Stimulated activated naive B cell treated with anti-CD40 and anti-IgM and Interleukin-4, amounts not matched to agents 10 μg/mL and 1 μg/mL and 100 μg/mL, for 72 hours (primary cell): ENCODE results near the gene SPECC1.
"Not testable (repeated sequence)": the region's sequence is repeated elsewhere in the genome, so short reads cannot be mapped to it uniquely, and the experiment has no call there.

Source experiments
- ATAC-seq, 2 donors: fragments of 150-1000 bp; cut with Tn5 transposase; replicated peaks; 2 replicates each; pipeline ENCODE4 v1.10.0; 2021; ENCODE audit warnings: moderate library complexity in 1 of 2
- DNase-seq: peaks from one replicate; pipeline ENCODE4 v3.0.0; 2021
- H3K27ac Mint-ChIP-seq: one replicate; pipeline ENCODE4 v1.8.0; 2022; ENCODE audit warnings: mild to moderate bottlenecking, mixed read lengths
- H3K27me3 Mint-ChIP-seq, 2 donors: one replicate each; pipeline ENCODE4 v1.8.0; 2022; ENCODE audit warnings: mixed read lengths in 2 of 2
- H3K36me3 Mint-ChIP-seq, 2 donors: one replicate each; pipeline ENCODE4 v1.8.0; 2022; ENCODE audit warnings: mixed read lengths in 2 of 2, mild to moderate bottlenecking in 1 of 2
- H3K4me1 Mint-ChIP-seq, 2 donors: one replicate each; pipeline ENCODE4 v1.8.0; 2022; ENCODE audit warnings: mixed read lengths in 2 of 2, mild to moderate bottlenecking in 1 of 2
- H3K4me3 Mint-ChIP-seq, 2 donors: one replicate each; pipeline ENCODE4 v1.8.0; 2022; ENCODE audit warnings: mild to moderate bottlenecking in 2 of 2, mixed read lengths in 2 of 2, moderate library complexity in 1 of 2
- H3K9me3 Mint-ChIP-seq, 2 donors: one replicate each; pipeline ENCODE4 v1.8.0; 2022; ENCODE audit warnings: mixed read lengths in 2 of 2, mild to moderate bottlenecking in 1 of 2

SPECC1 gene

GRCh38 chr17:20158580-20158979 is 149.4 kb downstream of the SPECC1 start:
- Mint-ChIP-seq H3K4me3 (no peak overlapping the region), H3K9me3 (no peaks in the 10 kb centered on the region), H3K36me3 (peaks cover 0 to 3% of the 10 kb centered on the region in 2 donors), H3K27ac (no peak overlapping the region), H3K4me1 (peaks cover 7 to 15% of the 10 kb centered on the region in 2 donors), H3K27me3 (no peaks in the 10 kb centered on the region)
- ATAC-seq (no peak), DNase-seq (no peak)

- Mint-ChIP-seq H3K4me1 (peaks cover 7 to 15% of the 10 kb centered on the region in 2 donors), H3K27ac (no peak overlapping the region), H3K36me3 (peaks cover 0 to 3% of the 10 kb centered on the region in 2 donors), H3K9me3 (no peaks in the 10 kb centered on the region), H3K4me3 (no peak overlapping the region), H3K27me3 (no peaks in the 10 kb centered on the region)
- no peak for DNase-seq
- no peak for ATAC-seq
Measured at GRCh38 chr17:20159406-20160069, 150.4 kb downstream of the SPECC1 start.

- not testable (repeated sequence) for H3K27me3 Mint-ChIP-seq, H3K36me3 Mint-ChIP-seq, H3K9me3 Mint-ChIP-seq, DNase-seq, H3K4me1 Mint-ChIP-seq, H3K27ac Mint-ChIP-seq, H3K4me3 Mint-ChIP-seq, ATAC-seq
Measured at GRCh38 chr17:20165516-20165915, 156.4 kb downstream of the SPECC1 start.

GRCh38 chr17:20170085-20170484 is 160.9 kb downstream of the SPECC1 start:
- no peaks in the 10 kb centered on the region for H3K4me1 Mint-ChIP-seq
- ATAC-seq = no peak

GRCh38 chr17:20171741-20172365 is 162.7 kb downstream of the SPECC1 start:
- DNase-seq = no peak
- no peak for ATAC-seq
- no peaks in the 10 kb centered on the region for H3K9me3 Mint-ChIP-seq
- H3K4me3 Mint-ChIP-seq = no peak overlapping the region
- H3K4me1 Mint-ChIP-seq = no peaks in the 10 kb centered on the region
- H3K27ac Mint-ChIP-seq = no peak overlapping the region
- no peaks in the 10 kb centered on the region for H3K36me3 Mint-ChIP-seq
- no peaks in the 10 kb centered on the region for H3K27me3 Mint-ChIP-seq

More at GRCh38 chr17:20170085-20170484, 160.9 kb downstream of the SPECC1 start:
- Mint-ChIP-seq H3K9me3 (no peaks in the 10 kb centered on the region), H3K27me3 (no peaks in the 10 kb centered on the region), H3K27ac (no peak overlapping the region), H3K4me3 (no peak overlapping the region), H3K36me3 (no peaks in the 10 kb centered on the region)
- no peak for DNase-seq

GRCh38 chr17:20172376-20172775 is 163.2 kb downstream of the SPECC1 start:
- no peak overlapping the region for H3K4me3 Mint-ChIP-seq
- ATAC-seq (no peak), DNase-seq (no peak)
- no peak overlapping the region for H3K27ac Mint-ChIP-seq
- no peaks in the 10 kb centered on the region for H3K9me3 Mint-ChIP-seq
- H3K27me3 Mint-ChIP-seq = no peaks in the 10 kb centered on the region
- no peaks in the 10 kb centered on the region for H3K36me3 Mint-ChIP-seq
- H3K4me1 Mint-ChIP-seq = no peaks in the 10 kb centered on the region

GRCh38 chr17:20173091-20173490 is 163.9 kb downstream of the SPECC1 start:
- Mint-ChIP-seq H3K4me3 (no peak overlapping the region), H3K36me3 (no peaks in the 10 kb centered on the region), H3K27ac (no peak overlapping the region), H3K9me3 (no peaks in the 10 kb centered on the region), H3K27me3 (no peaks in the 10 kb centered on the region), H3K4me1 (no peaks in the 10 kb centered on the region)
- DNase-seq = no peak
- ATAC-seq = no peak

- ATAC-seq = no peak
- Mint-ChIP-seq H3K27ac (no peak overlapping the region), H3K4me1 (no peaks in the 10 kb centered on the region), H3K9me3 (no peaks in the 10 kb centered on the region), H3K4me3 (no peak overlapping the region), H3K27me3 (no peaks in the 10 kb centered on the region), H3K36me3 (no peaks in the 10 kb centered on the region)
- DNase-seq = no peak
Measured at GRCh38 chr17:20174588-20175265, 165.6 kb downstream of the SPECC1 start.

GRCh38 chr17:20179041-20179440 is 169.9 kb downstream of the SPECC1 start:
- H3K9me3 Mint-ChIP-seq = no peaks in the 10 kb centered on the region
- DNase-seq (no peak), ATAC-seq (no peak)
- no peaks in the 10 kb centered on the region for H3K36me3 Mint-ChIP-seq
- H3K27ac Mint-ChIP-seq = no peak overlapping the region
- H3K27me3 Mint-ChIP-seq = no peaks in the 10 kb centered on the region
- H3K4me3 Mint-ChIP-seq = no peak overlapping the region
- H3K4me1 Mint-ChIP-seq = no peaks in the 10 kb centered on the region

GRCh38 chr17:20180661-20181060 is 171.5 kb downstream of the SPECC1 start:
- H3K4me1 Mint-ChIP-seq = no peaks in the 10 kb centered on the region
- no peak overlapping the region for H3K27ac Mint-ChIP-seq
- no peak overlapping the region for H3K4me3 Mint-ChIP-seq
- H3K27me3 Mint-ChIP-seq = no peaks in the 10 kb centered on the region
- H3K36me3 Mint-ChIP-seq = no peaks in the 10 kb centered on the region
- ATAC-seq = no peak
- no peak for DNase-seq
- H3K9me3 Mint-ChIP-seq = no peaks in the 10 kb centered on the region

- no peaks in the 10 kb centered on the region for H3K27me3 Mint-ChIP-seq
- DNase-seq (no peak), ATAC-seq (no peak)
- H3K4me1 Mint-ChIP-seq = no peaks in the 10 kb centered on the region
- H3K36me3 Mint-ChIP-seq = no peaks in the 10 kb centered on the region
- no peak overlapping the region for H3K4me3 Mint-ChIP-seq
- H3K27ac Mint-ChIP-seq = no peak overlapping the region
- no peaks in the 10 kb centered on the region for H3K9me3 Mint-ChIP-seq
Measured at GRCh38 chr17:20184181-20184580, 175.0 kb downstream of the SPECC1 start.

GRCh38 chr17:20184977-20185619 is 175.9 kb downstream of the SPECC1 start:
- ATAC-seq = peak in 1 of 2 donors; percentile 34
- Mint-ChIP-seq H3K4me3 (no peak overlapping the region), H3K27me3 (no peaks in the 10 kb centered on the region)

GRCh38 chr17:20187049-20187448 is 177.9 kb downstream of the SPECC1 start:
- Mint-ChIP-seq H3K36me3 (no peaks in the 10 kb centered on the region), H3K27ac (no peak overlapping the region), H3K27me3 (no peaks in the 10 kb centered on the region), H3K4me3 (no peak overlapping the region), H3K4me1 (peaks cover 1 to 7% of the 10 kb centered on the region in 2 donors), H3K9me3 (no peaks in the 10 kb centered on the region)
- DNase-seq (no peak), ATAC-seq (no peak)

More at GRCh38 chr17:20184977-20185619, 175.9 kb downstream of the SPECC1 start:
- Mint-ChIP-seq H3K4me1 (peaks cover 1 to 7% of the 10 kb centered on the region in 2 donors), H3K9me3 (no peaks in the 10 kb centered on the region), H3K27ac (no peak overlapping the region), H3K36me3 (no peaks in the 10 kb centered on the region)
- DNase-seq = no peak

GRCh38 chr17:20189302-20189701 is 180.1 kb downstream of the SPECC1 start:
- Mint-ChIP-seq H3K4me1 (peaks cover 1 to 7% of the 10 kb centered on the region in 2 donors), H3K4me3 (no peak overlapping the region), H3K27me3 (no peaks in the 10 kb centered on the region), H3K36me3 (no peaks in the 10 kb centered on the region), H3K9me3 (no peaks in the 10 kb centered on the region), H3K27ac (no peak overlapping the region)
- ATAC-seq (no peak), DNase-seq (no peak)
